GM18502 (cell line): ENCODE measurements around the gene EFR3B.

Source experiments
- ATAC-seq: cut with Tn5 transposase; IDR thresholded peaks from one replicate; pipeline ENCODE4 v1.9.1; 2021; ENCODE audit warnings: mild to moderate bottlenecking; ENCODE audit not compliant: unreplicated experiment, poor library complexity

EFR3B gene

DNA sequence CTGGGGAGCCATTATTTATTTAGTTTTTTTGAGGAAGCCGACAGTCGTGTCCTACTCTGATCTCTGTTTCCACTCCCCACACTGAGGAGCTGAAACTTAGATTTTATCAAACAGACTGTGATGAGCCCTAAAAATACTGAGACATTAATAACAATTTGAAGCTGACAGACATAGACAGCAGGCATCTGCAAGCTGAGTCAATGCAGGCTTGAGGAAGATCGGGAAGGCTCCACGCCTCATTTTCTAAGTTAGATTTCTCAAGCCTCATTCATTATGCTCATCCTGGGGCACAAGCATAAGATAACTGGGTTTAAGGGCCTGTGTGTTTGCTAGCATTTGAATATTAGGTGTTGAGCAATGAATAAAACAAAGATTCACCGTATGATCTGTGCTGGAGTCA lies 26.3 kb downstream of the EFR3B start:
- ATAC-seq = no peak

DNA sequence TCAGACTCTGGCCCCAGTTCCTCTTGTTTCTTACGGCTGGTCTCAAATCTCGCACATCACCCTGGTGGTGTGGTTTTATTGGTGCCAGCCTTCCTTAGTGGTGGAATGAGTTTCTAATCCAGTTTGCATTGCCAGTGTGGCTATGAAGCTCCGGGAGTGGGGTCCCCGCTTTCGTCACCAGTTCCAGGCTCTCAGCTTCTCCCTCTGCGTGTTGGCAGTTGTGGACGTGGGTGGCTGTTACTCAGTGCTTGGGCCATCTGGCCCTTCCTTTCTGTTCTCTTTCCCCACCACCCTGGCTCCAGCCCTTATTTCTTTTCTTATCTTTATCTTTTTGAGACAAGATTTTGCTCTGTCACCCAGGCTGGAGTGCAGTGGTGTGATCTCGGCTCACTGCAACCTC lies 30.1 kb downstream of the EFR3B start:
- ATAC-seq = no peak

DNA sequence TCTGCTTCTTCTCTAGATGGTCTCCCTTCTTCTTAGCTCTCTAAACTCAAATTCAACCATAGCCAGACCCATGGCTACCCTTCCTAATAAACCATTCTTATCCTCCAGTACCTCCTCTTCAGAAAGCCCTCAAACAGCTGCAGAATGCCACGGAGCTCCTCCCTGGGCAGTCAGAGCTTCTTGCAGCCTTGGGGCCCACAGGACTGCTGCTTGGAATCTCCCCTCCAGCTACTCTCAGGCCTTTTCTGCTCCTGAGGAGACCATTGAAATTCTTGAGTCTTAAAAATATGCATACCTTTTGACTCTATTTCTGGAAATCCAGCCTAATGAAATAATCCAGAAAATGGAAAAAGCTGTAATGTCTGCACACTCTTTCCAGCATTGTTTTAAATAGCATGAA lies 30.7 kb downstream of the EFR3B start:
- ATAC-seq = no peak

DNA sequence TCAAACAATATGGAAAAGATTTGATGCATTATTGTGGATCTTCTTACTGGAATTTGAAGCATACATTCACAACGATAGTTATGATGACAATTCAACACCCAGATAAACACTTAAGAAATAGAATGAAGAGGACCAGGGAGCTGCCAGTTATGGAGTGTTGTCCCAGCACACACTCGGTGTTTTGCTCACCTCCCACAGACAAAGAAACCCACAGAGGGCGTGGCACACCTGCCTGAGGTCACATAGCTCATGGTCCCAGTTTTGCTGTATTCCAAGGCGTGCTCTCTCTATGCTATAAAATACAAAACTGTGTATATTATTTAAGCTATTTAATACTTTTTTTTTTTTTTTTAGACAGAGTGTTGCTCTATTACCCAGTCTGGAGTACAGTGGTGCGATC lies 31.1 kb downstream of the EFR3B start:
- ATAC-seq = no peak

DNA sequence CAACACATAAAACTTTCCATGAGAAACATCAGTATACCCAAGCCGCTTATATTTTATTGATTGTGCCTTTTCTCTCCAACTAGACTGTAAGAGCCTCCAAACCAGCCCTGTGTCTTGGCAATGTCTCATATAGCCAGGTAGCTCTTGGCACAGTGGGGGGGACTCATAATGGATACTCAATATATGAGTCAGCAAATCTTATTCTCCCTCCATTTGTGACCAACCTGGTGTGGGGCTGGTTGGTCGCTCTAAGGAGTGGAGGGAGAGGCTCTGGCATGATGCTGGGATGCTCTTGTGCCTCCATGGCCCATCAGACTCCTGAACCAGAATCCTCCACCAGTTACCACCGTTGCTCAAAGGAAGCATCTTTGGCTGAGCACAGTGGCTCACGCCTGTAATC lies 32.0 kb downstream of the EFR3B start:
- ATAC-seq = no peak

DNA sequence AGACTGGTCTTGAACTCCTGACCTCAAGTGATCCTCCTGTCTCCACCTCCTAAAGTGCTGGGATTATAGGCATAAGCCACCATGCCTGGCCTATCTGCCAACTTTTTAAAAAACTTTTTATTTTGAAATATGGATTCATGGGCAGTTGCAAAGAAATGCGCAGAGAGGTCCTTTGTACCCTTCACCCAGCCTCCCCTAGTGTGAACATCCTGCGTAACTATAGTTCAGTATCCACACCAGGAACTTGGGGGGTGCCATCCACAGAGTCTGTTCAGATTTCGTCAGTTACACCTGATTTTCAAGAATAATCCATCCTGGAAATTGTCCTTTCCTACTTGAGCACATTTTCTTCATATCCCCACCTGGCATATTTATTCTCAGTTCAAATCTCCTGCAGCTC lies 33.0 kb downstream of the EFR3B start:
- no peak for ATAC-seq

DNA sequence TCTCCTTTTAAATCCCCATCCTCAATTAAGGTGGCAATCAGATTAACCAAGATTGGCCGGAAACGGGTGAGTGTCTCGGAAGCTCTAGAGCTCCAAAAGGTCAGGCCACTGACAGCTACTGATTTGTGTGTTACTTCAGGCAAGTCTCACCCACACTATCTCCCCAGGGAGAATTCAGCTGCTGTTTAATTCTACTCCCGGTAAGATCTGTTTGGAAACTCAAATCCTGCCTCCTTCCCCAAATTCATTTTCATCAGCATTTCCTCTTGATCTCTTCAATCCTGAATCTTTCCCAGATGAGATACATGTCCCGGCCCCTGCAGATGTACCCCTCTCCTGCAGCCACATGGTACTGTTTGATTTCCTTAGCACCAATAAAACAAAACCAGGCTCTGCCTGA lies 34.9 kb downstream of the EFR3B start:
- ATAC-seq = no peak

DNA sequence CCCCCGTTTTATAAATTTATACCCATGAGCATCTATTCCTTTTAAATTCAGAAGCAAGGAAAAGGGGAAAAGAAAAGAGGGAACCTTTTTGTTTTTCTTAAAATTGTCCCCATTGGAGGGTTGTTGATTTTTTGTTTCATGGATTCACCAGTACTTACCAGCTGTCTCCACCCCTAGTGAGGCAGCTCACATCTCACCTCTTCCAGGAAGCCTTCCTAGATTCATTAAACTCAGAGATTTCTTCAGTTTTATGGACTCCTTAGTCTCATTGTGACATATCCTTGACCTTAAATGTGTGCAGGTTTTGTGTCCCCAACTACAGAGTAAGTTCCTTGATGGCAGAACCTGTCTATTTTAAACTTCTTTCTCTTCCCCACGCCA lies 35.9 kb downstream of the EFR3B start:
- ATAC-seq = no peak

DNA sequence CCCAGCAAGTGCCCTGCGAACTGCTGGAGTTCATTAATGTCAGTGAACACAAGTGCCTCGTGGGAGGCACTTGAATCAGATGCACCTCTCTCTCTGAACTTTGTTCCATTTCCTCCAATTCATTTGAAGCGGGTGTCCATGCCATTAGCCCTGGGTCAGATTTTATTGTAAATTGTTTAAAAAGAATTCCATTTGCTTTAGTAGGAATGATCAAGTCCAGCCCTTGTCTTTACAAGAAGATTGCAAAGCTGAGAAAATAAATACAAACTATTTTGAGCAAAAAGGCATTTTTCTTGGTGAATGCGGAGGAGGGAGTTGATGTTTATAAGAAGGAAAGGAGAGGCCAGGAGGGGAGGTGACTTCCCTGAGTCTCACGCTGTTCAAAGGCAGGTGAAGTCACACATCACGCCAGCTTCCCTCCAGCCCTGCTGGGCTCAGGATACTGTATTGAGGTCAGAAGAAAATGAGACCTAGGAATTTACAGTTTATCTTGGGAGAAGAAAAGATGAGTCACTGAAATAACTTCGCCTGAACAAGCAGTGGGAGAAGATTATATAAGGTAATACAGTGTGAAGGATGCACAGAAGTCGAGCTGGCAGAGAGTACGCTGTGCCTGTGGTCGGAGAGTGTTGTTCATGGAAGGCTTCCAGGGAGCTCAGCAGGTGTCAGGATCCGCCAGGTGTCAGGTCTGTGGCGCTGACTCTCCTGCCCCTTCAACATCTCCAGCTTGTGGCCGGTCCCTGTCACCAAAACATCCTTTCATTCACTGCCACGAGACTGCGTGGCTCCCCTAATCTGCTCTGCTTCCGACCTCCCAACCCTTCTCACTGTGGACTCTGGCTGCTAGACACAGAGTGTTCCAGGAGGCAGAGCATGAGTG lies 36.5 kb downstream of the EFR3B start:
- no peak for ATAC-seq

DNA sequence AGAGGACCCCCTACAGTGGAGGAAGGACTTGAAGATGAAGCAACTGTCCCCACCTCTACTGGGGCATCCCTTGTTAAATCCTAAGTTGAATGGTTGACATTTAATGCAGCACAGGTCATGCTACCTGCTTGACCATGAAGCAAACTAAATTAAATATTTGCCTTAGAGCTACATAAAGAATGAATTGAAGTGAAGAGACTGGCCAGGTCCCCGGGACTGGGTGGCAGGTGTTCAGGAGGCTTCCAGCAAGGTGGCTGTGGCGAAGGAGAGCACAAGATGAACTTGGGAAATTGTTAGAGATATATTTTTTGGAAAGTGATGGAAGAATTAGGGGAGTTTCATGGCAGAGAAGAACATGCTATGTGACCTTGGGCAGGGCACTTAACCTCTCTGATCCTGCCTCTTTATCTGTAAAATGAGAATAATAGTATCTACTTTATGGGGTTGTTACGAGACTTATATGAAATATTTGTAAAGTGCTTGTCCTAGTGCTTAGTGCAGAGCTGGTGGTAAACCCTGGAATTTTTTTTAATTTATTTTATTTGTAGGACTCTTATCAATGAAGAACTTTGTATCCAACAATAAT lies 37.3 kb downstream of the EFR3B start:
- ATAC-seq = no peak

DNA sequence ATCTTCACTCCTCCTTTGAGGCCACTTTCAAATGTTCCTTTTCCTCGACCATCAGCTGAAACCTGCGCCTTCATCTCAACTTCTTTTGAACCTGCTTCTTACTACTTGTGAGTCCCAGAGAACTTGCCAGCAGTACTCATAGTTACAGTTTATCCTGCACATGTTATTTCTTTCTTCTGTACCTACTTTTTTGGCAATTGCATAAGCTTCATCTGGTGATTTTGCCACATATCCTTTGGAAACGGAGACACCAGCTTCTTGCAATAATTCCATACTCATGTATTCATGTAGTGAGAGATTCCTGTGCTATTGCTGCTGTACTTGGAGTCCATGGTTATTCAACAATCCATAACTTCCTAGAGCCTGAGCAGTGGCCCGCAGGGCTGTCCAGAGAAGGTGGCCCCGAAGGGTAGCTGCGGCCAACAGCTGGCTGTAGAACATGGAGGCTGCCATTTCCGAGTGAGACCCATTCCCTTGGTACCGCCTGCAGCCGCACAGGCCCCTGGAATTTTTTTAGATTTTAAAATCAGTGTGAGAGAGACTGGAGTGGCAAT lies 39.4 kb downstream of the EFR3B start:
- ATAC-seq = no peak

DNA sequence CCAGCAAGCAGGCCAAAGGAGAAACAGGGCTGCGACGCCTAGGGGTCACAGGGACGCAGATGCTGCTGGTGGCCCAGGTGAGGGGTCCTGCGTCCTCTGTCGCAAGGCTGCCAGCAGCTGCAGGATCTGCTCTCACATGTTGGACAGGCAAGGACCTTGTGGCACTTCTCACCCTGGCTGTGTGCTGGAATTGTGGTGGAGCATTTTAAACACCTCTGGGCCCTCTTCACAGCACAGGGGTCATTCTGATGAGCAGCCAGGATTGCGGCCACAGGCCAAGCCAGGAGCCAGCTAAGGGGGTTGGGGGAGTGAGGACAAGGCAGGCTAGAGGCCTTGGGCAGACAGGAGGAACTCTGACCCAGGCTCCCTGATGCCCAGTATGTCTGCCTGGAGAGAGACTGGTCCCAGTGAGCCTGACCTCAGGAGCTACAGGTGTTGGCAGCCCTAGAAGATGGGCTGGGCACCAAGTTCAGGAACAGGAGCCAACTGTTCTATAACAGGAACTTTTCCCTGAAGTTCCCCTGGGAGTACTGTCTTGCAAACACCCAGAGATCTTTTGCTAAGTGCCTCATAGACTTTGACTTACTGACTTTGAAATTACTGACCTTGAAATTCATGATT lies 40.2 kb downstream of the EFR3B start:
- ATAC-seq = no peak

DNA sequence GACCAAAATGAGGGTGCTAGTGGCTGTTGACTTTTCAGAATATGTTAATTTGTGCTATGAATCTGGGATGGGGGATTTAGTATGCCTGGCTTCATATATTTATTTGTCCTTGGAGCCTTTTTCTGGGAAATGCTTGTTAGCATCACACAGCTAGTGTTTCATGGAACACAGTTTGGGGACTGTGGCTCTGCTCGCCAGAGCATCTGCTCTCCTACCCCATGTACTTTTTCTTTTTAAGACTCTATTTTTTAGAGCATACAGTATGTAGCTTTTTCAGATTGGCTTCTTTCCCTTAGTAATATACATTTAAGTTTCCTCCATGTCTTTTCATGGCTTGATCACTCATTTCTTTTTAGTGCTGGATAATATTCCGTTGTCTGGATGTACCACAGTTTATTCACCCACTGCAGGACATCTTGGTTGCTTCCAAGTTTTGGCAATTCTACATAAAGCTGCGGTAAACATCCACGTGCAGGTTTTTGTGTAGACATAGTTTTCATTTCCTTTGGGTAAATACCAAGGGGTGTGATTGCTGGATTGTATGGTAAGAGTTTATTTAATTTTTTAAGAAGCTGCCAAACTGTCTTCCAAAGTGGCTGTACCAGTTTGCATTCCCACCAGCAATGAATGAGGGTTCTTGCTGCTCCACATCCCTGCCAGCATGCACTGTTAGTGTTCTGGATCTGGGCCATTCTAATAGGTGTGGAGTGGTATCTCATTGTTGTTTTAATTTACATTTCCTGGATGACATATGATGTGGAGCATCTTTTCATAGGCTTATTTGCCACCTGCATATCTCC lies 44.1 kb downstream of the EFR3B start:
- no peak for ATAC-seq

DNA sequence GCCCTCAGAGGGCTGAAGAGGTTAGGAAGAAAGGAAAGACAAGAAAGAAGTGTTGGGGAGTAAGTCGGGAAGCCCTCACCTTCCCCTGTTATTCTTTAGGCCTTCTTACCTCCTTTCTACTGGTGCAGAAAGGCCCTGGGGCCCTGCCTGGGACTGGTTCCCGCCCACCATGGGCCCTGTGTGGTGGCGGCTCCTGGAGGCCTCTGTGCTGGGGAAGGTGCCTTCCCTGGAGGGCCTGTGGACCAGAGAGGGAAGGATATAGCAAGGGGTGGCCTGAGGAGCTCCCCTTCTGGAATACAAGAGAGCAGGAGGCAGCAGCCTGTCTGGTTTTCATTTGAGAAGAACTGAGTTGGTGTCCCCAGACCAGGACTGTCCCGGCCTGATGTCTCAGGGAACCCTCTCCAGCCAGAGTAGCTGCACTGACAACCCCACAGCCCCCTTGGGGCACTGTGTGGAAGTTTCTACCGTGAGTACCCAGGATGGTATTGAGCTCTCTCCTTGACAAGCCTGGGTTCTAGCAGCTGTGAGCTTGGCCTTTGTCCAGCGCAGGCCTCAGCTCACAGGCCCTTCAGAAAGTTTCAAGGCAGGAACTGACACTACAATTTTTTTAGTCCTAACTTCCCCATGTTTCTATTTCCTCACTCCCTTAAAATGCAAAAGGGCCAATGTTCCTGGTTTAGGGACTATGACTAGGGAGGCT lies 47.1 kb downstream of the EFR3B start:
- ATAC-seq = no peak

DNA sequence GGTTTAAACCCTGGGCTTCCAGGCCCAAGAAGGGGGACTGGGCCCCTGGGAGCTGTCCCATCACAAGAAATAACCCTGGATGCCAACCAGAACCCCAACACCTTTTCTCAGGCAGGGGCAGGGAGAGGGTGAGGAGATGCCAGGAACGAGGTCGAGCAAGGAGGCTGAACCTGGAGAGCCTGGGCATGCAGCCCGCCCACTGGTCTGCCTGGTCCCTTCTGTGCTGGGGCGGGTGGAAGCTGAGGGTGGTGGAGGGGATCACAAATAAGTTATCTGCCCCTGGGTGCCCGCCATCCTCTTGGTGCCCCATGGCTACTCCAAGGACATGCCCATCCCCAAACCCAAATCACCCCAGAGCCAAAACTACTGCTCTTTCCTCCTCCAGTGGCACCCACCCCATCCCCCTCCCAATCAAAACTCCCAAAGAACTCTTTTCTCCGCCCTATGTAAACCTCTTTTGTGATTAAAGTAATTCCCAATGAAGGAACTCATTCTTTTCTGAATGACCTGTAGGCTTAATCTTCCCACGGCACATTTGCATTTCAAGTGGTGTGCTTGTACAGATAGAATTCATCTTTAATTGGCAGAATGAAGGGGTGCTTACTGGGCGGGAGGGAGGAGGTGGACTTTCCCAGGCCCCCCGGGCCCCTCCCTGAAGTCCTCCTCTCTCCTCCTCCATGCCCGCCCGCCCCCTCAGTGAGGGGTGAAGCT lies 47.9 kb downstream of the EFR3B start:
- no peak for ATAC-seq

DNA sequence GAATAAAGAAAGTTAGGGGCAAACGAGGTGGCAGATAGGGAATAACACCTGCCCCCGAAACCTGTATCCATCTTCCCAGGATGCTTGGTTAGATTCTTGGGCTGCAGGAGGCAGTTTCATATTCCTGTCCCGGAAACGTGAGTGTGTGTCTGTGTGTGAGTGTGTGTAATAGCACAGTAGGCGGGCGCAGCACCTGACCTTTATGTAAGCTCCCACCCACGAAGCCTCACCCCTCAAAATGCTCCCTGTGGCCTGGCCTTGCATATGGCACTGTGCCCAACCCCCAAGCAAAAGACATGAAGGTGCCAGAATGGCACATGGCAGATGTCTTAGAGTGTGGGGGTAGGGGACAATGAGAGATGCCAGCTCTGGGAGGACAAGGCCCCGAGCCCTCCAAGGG lies 48.9 kb downstream of the EFR3B start:
- no peak for ATAC-seq

DNA sequence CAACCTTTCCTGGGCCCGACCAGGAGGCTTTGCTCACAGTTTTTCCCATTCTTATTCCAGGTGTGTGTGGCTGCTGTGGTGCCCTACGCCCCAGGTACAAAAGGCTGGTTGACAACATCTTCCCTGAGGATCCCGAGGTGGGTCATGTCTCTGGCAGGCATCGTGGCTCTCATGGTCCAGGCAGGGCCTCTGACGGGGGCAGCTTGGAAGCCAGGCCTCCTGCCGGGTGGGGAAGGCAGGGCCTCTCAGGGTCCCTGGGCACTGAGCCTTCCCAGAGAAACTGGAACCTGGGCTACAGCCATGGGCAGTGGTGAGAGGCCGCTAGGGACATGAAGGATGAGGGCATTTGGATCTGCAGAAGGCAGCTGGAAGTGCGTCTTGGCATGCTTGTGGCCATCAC lies 49.4 kb downstream of the EFR3B start:
- ATAC-seq = no peak

DNA sequence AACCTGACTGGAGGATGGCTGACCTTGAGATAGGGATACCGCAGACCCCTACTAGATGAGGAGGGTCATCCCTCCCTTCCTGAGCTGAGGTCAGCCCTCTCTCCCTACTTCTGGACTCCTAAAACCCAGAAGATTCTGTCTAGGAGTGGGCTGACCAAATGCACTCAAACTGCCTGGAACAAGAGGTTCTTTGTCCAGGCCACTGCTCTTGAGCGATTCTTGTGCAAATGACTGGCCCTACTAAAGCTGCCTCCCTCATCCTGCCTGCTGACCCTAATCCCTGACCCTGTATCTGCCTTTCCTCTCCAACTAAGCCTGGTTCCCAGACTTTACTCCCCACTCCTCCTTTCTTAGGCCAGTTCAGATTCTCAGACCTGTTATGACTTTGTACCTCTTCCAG lies 56.2 kb downstream of the EFR3B start:
- no peak for ATAC-seq

DNA sequence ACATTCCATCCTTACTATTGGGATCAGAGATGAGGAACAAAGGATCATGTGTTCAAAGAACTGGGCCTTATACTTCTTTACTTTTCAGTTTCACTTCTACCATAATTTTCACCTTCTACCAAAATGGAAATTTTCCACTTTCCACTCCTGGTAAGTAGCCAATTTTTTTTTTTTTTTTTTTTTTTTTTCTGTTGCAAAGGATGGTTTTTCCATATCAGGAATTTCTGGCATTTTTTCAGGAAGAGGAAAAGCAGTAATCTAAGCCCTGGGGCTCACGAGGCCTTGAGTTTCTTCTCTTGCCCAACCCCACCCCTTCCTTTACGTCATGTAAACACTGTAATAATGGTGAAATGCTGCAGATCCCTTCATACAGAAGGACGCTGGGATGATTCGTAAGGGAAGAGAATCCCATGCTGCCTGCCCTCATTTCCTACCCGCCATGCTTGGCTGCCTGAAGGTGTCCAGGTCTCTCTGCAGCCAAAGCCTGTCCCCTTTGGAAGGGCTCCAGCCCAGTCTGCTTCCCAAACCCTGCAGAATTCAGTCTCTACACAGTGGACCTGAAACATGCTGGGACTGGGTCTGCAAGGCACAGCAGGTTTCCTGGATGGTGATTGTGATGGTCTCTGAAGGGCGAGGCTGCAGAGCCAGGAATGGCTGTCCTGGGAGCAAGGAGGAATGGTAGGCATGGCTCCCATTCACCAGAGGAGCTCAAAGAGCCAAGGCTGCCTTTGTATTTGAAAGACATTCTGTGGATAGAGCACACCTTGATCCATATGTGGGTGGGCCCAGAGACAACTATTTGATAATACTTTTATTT lies 57.0 kb downstream of the EFR3B start:
- ATAC-seq = no peak
